Measurements from ENCODE around the gene S100A5.

Gene S100A5

GRCh38 chr1:153553096-153553495, 12.4 kb upstream of the S100A5 start:
- Histone ChIP-seq H3K36me3 (replicated peaks; ENCODE audit: insufficient read depth, low read length) (no peaks in the 10 kb centered on the region), H3K79me2 (ENCODE audit: low read length) (no peaks in the 10 kb centered on the region), H2AFZ (ENCODE audit: low read length) (no peak overlapping the region), H3K4me3 (ENCODE audit: low read length) (no peak overlapping the region), H3K9ac (ENCODE audit: low read length) (no peak overlapping the region), H3K4me2 (ENCODE audit: low read depth, low read length) (no peak overlapping the region), H3K9me3 (replicated peaks; ENCODE audit: insufficient read depth, low read length) (no peaks in the 10 kb centered on the region), H3K9me2 (replicated peaks; ENCODE audit: insufficient read depth, low read length) (no peaks in the 10 kb centered on the region), H3K27ac (ENCODE audit: low read length) (no peak overlapping the region), H4K20me1 (ENCODE audit: insufficient read depth, low read length) (no peaks in the 10 kb centered on the region), H3K4me1 (ENCODE audit: low read length) (no peaks in the 10 kb centered on the region), H3K27me3 (replicated peaks; ENCODE audit: insufficient read depth, low read length) (no peaks in the 10 kb centered on the region), H3F3A (ENCODE audit: insufficient read depth, low read length) (no peaks in the 10 kb centered on the region)
- TF ChIP-seq CTCF (IDR thresholded peaks at IDR 0.05; ENCODE audit: low read length) (no peak), EZH2phosphoT487 (IDR thresholded peaks at IDR 0.05; ENCODE audit: low read length) (no peak), EZH2 (optimal IDR thresholded peaks at IDR 0.05; ENCODE audit: low read depth, low read length) (no peak)
- DNase-seq = no peak

DNA sequence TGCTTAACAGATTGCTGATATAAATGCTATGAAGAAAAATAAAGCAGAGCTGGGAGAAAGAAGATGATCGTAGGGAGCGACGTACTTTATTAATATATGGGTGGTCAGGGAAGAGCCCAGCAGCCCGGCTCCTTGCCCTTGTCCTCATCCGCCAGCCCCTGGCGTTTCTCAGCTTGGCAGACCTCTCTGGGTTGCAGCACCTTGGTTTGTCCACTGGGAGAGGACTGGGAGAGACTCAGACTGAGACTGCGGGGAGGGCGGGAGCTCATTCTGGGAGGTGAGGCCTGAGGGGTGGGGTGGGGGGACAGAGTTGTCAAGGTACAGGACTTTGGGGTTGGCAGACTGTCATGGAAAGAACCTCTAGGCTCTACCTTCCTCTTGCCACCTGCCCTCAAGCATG, 11.6 kb upstream of the S100A5 start:
- Histone ChIP-seq H2AFZ (ENCODE audit: low read length) (no peak overlapping the region), H3K4me3 (ENCODE audit: low read length) (no peak overlapping the region), H3K27ac (ENCODE audit: low read length) (no peak overlapping the region), H3K36me3 (replicated peaks; ENCODE audit: insufficient read depth, low read length) (no peaks in the 10 kb centered on the region), H3F3A (ENCODE audit: insufficient read depth, low read length) (no peaks in the 10 kb centered on the region), H3K4me2 (ENCODE audit: low read depth, low read length) (no peak overlapping the region), H3K79me2 (ENCODE audit: low read length) (no peaks in the 10 kb centered on the region), H3K9me3 (replicated peaks; ENCODE audit: insufficient read depth, low read length) (no peaks in the 10 kb centered on the region), H3K9ac (ENCODE audit: low read length) (no peak overlapping the region), H3K27me3 (replicated peaks; ENCODE audit: insufficient read depth, low read length) (no peaks in the 10 kb centered on the region), H3K9me2 (replicated peaks; ENCODE audit: insufficient read depth, low read length) (no peaks in the 10 kb centered on the region), H4K20me1 (ENCODE audit: insufficient read depth, low read length) (no peaks in the 10 kb centered on the region), H3K4me1 (ENCODE audit: low read length) (no peaks in the 10 kb centered on the region)
- no peak for DNase-seq
- no peak for TF ChIP-seq EZH2 (optimal IDR thresholded peaks at IDR 0.05; ENCODE audit: low read depth, low read length)
- no peak for TF ChIP-seq CTCF (IDR thresholded peaks at IDR 0.05; ENCODE audit: low read length)
- no peak for TF ChIP-seq EZH2phosphoT487 (IDR thresholded peaks at IDR 0.05; ENCODE audit: low read length)

DNA sequence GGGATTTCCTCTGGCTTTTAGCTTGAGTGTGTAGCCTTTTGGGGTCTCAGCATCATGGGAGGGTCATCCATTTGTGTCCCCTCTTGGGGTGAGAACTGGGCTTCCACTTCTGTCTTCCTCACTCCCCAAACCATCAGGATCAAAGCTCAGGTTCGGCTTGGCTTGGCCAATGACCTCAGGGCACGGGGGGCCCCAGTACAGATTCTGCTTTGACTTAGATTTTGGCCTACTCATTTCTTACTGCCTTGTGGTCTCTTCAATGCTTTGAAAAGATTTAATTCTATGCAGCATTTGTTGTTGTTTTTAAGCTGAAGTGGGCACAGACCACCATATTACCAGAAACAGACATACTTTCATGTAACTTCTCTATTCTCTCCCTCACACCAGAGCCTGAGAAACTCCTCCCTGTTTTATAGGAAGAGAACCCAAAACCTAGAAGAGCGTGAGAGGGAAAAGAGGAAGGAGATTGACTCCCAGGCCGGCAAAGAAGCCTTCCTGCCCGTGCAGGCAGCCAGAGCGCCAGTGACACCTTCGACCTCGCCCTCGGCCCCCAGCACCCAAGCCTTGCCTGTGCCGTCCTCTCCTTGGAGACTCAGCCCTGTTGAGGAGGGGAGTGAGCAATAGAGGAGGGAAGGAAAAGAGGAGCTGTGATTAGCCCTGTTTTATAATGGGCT, 10.2 kb upstream of the S100A5 start:
- Histone ChIP-seq H3K4me2 (ENCODE audit: low read depth, low read length) (no peak overlapping the region), H3K79me2 (ENCODE audit: low read length) (no peaks in the 10 kb centered on the region), H3K9ac (ENCODE audit: low read length) (no peak overlapping the region), H3F3A (ENCODE audit: insufficient read depth, low read length) (no peaks in the 10 kb centered on the region), H3K27ac (ENCODE audit: low read length) (no peak overlapping the region), H3K9me3 (replicated peaks; ENCODE audit: insufficient read depth, low read length) (no peaks in the 10 kb centered on the region), H3K4me1 (ENCODE audit: low read length) (no peaks in the 10 kb centered on the region), H2AFZ (ENCODE audit: low read length) (no peak overlapping the region), H3K27me3 (replicated peaks; ENCODE audit: insufficient read depth, low read length) (no peaks in the 10 kb centered on the region), H3K36me3 (replicated peaks; ENCODE audit: insufficient read depth, low read length) (no peaks in the 10 kb centered on the region), H4K20me1 (ENCODE audit: insufficient read depth, low read length) (no peaks in the 10 kb centered on the region), H3K9me2 (replicated peaks; ENCODE audit: insufficient read depth, low read length) (no peaks in the 10 kb centered on the region), H3K4me3 (ENCODE audit: low read length) (no peak overlapping the region)
- no peak for DNase-seq
- TF ChIP-seq EZH2 (optimal IDR thresholded peaks at IDR 0.05; ENCODE audit: low read depth, low read length) (no peak), CTCF (IDR thresholded peaks at IDR 0.05; ENCODE audit: low read length) (no peak), EZH2phosphoT487 (IDR thresholded peaks at IDR 0.05; ENCODE audit: low read length) (no peak)

Data from MM.1S (cell line).